H1 (cell line): ENCODE results near the gene PTH1R. TPM values are rescaled to one million over a fixed set of nuclear protein-coding genes. Genes with fewer than 3 reads are reported as not detected.

Experiments used
- CTCF ChIA-PET: fragments of 300-600 bp; sonication (Branson Sonifier 250); formaldehyde crosslinking; loops from one replicate; lab custom pipeline; 2021; ENCODE audit not compliant: partially characterized antibody; lab: Charles Lee
- POLR2A ChIA-PET: fragments of 300-600 bp; sonication (Branson Sonifier 250); formaldehyde crosslinking; loops from one replicate; lab custom pipeline; 2021; ENCODE audit warnings: inconsistent platforms; ENCODE audit not compliant: partially characterized antibody; lab: Charles Lee
- DNase-seq, 2 experiments: peaks; one replicate each; pipeline versions ENCODE4 v3.0.0 to v3.0.0-alpha.2; 2010 to 2022; ENCODE audit warnings: low spot score in 2 of 2, low read depth in 1 of 2, mixed read lengths in 1 of 2
- FAIRE-seq: peaks from 2 replicates; lab custom pipeline; 2011; peaks lifted over from hg19 to GRCh38; lab: Jason Lieb, UNC
- H2AFZ ChIP-seq: 2 replicates; pipeline ENCODE4 v1.8.1; 2012; ENCODE audit warnings: low read length, inconsistent platforms
- H2AK5ac ChIP-seq: 2 replicates; pipeline ENCODE4 v1.6.1; 2013; ENCODE audit warnings: low read depth, low read length
- H2BK120ac ChIP-seq: replicated peaks from 2 replicates; pipeline ENCODE3; 2013; ENCODE audit warnings: low read depth, low read length, inconsistent platforms
- H2BK12ac ChIP-seq: 2 replicates; pipeline ENCODE4 v1.6.1; 2013; ENCODE audit warnings: low read depth, low read length
- H2BK15ac ChIP-seq: 2 replicates; pipeline ENCODE4 v1.6.1; 2013; ENCODE audit warnings: low read length
- H2BK20ac ChIP-seq: 2 replicates; pipeline ENCODE4 v1.6.1; 2013; ENCODE audit warnings: low read length
- H2BK5ac ChIP-seq: 2 replicates; pipeline ENCODE4 v1.6.1; 2013; ENCODE audit warnings: low read depth, low read length
- H3K14ac ChIP-seq: 2 replicates; pipeline ENCODE4 v1.6.1; 2013; ENCODE audit warnings: inconsistent platforms; ENCODE audit not compliant: insufficient read length
- H3K18ac ChIP-seq: 2 replicates; pipeline ENCODE4 v1.6.1; 2013; ENCODE audit warnings: low read length; ENCODE audit errors: extremely low read depth
- H3K23ac ChIP-seq: 2 replicates; pipeline ENCODE4 v1.6.1; 2013; ENCODE audit warnings: inconsistent platforms; ENCODE audit not compliant: insufficient read length
- H3K23me2 ChIP-seq: 2 replicates; pipeline ENCODE4 v1.6.1; 2013; ENCODE audit warnings: low read depth, low read length
- H3K27ac ChIP-seq: 2 replicates; pipeline ENCODE4 v1.6.1; 2011; ENCODE audit warnings: low read depth, low read length, inconsistent platforms
- H3K27me3 ChIP-seq, 4 experiments: replicated peaks in 1 of 4; 1 replicate in 1 of 4; 2 replicates in 3 of 4; pipeline versions ENCODE4 v1.6.1 to v1.8.1; 2011 to 2013; ENCODE audit warnings: low read length in 3 of 4, mild to moderate bottlenecking in 3 of 4, inconsistent platforms in 2 of 4, mixed read lengths in 2 of 4, moderate library complexity in 1 of 4; ENCODE audit not compliant: control insufficient read depth in 3 of 4, insufficient read depth in 3 of 4; ENCODE audit errors: extremely low read depth in 1 of 4
- H3K36me3 ChIP-seq, 4 experiments: 2 replicates each; pipeline versions ENCODE4 v1.6.1 to v1.8.1; 2011 to 2013; ENCODE audit warnings: mild to moderate bottlenecking in 4 of 4, low read length in 3 of 4, moderate library complexity in 2 of 4, control low read depth in 1 of 4, inconsistent platforms in 1 of 4; ENCODE audit not compliant: insufficient read depth in 4 of 4, control insufficient read depth in 2 of 4
- H3K4ac ChIP-seq: replicated peaks from 2 replicates; pipeline ENCODE3; 2013; ENCODE audit warnings: low read length, low read depth, mixed read lengths, inconsistent platforms; ENCODE audit not compliant: insufficient read length
- H3K4me1 ChIP-seq, 4 experiments: replicated peaks in 1 of 4; 1 replicate in 1 of 4; 2 replicates in 3 of 4; pipeline versions ENCODE4 v1.6.1 to v1.8.1; 2011 to 2013; ENCODE audit warnings: low read length in 3 of 4, inconsistent platforms in 2 of 4, mixed read lengths in 1 of 4; ENCODE audit not compliant: insufficient read depth in 4 of 4, control insufficient read depth in 3 of 4
- H3K4me2 ChIP-seq, 2 experiments: 2 replicates each; pipeline versions ENCODE4 v1.6.1 to v1.8.1; 2011 to 2013; ENCODE audit warnings: low read depth in 2 of 2, low read length in 2 of 2, control low read depth in 1 of 2, inconsistent platforms in 1 of 2, mild to moderate bottlenecking in 1 of 2; ENCODE audit not compliant: insufficient read depth in 1 of 2
- H3K4me3 ChIP-seq, 4 experiments: fragments of 200-600, 300-600 bp in 1 of 4; sonication (generic), shearing (Covaris generic), sonication (Bioruptor Twin) in 1 of 4; 2 replicates each; pipeline versions ENCODE4 v1.5.1 to v1.8.1; 2011 to 2016; ENCODE audit warnings: low read length in 4 of 4, low read depth in 3 of 4, control low read depth in 2 of 4, inconsistent platforms in 2 of 4, mild to moderate bottlenecking in 2 of 4, mixed read lengths in 1 of 4, moderate library complexity in 1 of 4; ENCODE audit not compliant: insufficient read depth in 2 of 4; ENCODE audit errors: extremely low read depth in 1 of 4
- H3K56ac ChIP-seq: replicated peaks from 2 replicates; pipeline ENCODE3; 2013; ENCODE audit warnings: low read depth, mild to moderate bottlenecking, mixed read lengths, low read length, inconsistent platforms; ENCODE audit not compliant: insufficient read length
- H3K79me1 ChIP-seq: 2 replicates; pipeline ENCODE4 v1.6.1; 2013; ENCODE audit warnings: low read depth, low read length, control low read depth
- H3K79me2 ChIP-seq, 2 experiments: 2 replicates each; pipeline versions ENCODE4 v1.6.1 to v1.8.1; 2012 to 2013; ENCODE audit warnings: low read length in 2 of 2, mild to moderate bottlenecking in 2 of 2, inconsistent platforms in 1 of 2; ENCODE audit not compliant: insufficient read depth in 2 of 2, control insufficient read depth in 1 of 2
- H3K9ac ChIP-seq, 4 experiments: replicated peaks in 1 of 4; 1 replicate in 1 of 4; 2 replicates in 3 of 4; pipeline versions ENCODE4 v1.6.1 to v1.8.1; 2011 to 2013; ENCODE audit warnings: low read depth in 3 of 4, low read length in 3 of 4, control low read depth in 2 of 4, mild to moderate bottlenecking in 2 of 4, moderate library complexity in 2 of 4, inconsistent platforms in 1 of 4; ENCODE audit errors: extremely low read depth in 1 of 4
- H3K9me3 ChIP-seq, 2 experiments: 2 replicates each; pipeline versions ENCODE4 v1.6.1 to v1.8.1; 2012 to 2013; ENCODE audit warnings: mild to moderate bottlenecking in 2 of 2, moderate library complexity in 2 of 2, control low read depth in 1 of 2, inconsistent platforms in 1 of 2, low read depth in 1 of 2, low read length in 1 of 2, mixed read lengths in 1 of 2; ENCODE audit not compliant: insufficient read depth in 2 of 2
- H4K20me1 ChIP-seq, 2 experiments: replicated peaks in 1 of 2; 2 replicates each; pipeline versions ENCODE3 to v1.8.1; 2011 to 2013; ENCODE audit warnings: inconsistent platforms in 2 of 2, low read length in 2 of 2, mild to moderate bottlenecking in 1 of 2; ENCODE audit not compliant: insufficient read depth in 2 of 2, control insufficient read depth in 1 of 2
- H4K5ac ChIP-seq: 2 replicates; pipeline ENCODE4 v1.6.1; 2013; ENCODE audit warnings: low read length, low read depth, mixed read lengths, inconsistent platforms; ENCODE audit not compliant: insufficient read length
- H4K8ac ChIP-seq: 2 replicates; pipeline ENCODE4 v1.8.0; 2013; ENCODE audit warnings: mild to moderate bottlenecking, moderate library complexity, low read length, inconsistent platforms; ENCODE audit not compliant: insufficient read depth; ENCODE audit errors: extremely low read depth
- H4K91ac ChIP-seq: replicated peaks from 2 replicates; pipeline ENCODE3; 2013; ENCODE audit warnings: low read length, mixed read lengths, inconsistent platforms; ENCODE audit not compliant: insufficient read length
- CEBPB ChIP-seq: IDR thresholded peaks from 2 replicates; pipeline ENCODE4 v1.6.1; 2012; ENCODE audit warnings: low read depth, low read length
- EZH2 ChIP-seq: fragments of 200-600 bp; sonication (generic); IDR thresholded peaks from 2 replicates; pipeline ENCODE4 v1.7.1; 2012; ENCODE audit warnings: low read depth, mild to moderate bottlenecking, moderate library complexity, low read length, inconsistent platforms; ENCODE audit not compliant: severe bottlenecking
- SP1 ChIP-seq: IDR thresholded peaks from 2 replicates; pipeline ENCODE4 v1.6.1; 2011; ENCODE audit warnings: low read depth, low read length
- SUZ12 ChIP-seq: fragments of 200-600 bp; sonication (generic); IDR thresholded peaks from 2 replicates; pipeline ENCODE4 v1.6.1; 2012; ENCODE audit warnings: mild to moderate bottlenecking, inconsistent platforms, low read length, moderate library complexity, mixed read lengths
- WGBS, 2 experiments: shearing (Covaris generic) in 1 of 2; methylation state at CpG; one replicate each; pipeline versions ENCODE4 v1.1.6 to v1.1.7; 2013 to 2015; ENCODE audit warnings: low lambda C conversion rate in 2 of 2, mixed read lengths in 2 of 2, inconsistent platforms in 1 of 2, low coverage in 1 of 2, missing lambda C conversion rate in 1 of 2; ENCODE audit not compliant: insufficient replicate concordance in 2 of 2, insufficient coverage in 1 of 2, insufficient read length in 1 of 2; ENCODE audit errors: extremely low coverage in 1 of 2, missing lambda C conversion rate in 1 of 2; 5-methylcytosine and 5-hydroxymethylcytosine counted together
- polyA plus RNA-seq, 7 experiments: library from polyadenylated mRNA; depleted of rRNA in 3 of 7; stranded (reverse) in 5 of 7; unstranded in 2 of 7; fragments of >200 nt in 5 of 7; fragments of 200-250 nt in 2 of 7; gene quantifications; 1 replicate in 5 of 7; 2 replicates in 1 of 7; 4 replicates in 1 of 7; pipeline versions ENCODE4 v1.2.1 to v1.2.3, GENCODE V29; 2011 to 2013; ENCODE audit warnings: missing spikeins in 2 of 7, mixed read lengths in 2 of 7
- total RNA-seq: library from RNA; stranded (reverse); fragmentation: NEBNext Ultra II Directional; extraction: Animal tissue kit (Norgen Biotek cat#: 25700); gene quantifications from 2 replicates; pipeline ENCODE4 v1.2.1, GENCODE V29; 2021

The PTH1R gene
- total and polyA plus RNA-seq, 2 of the 8 experiments (the other 6 are each of a cell fraction or from before 2014, with no cell fraction given), result 0.57 to 1.5 TPM

GRCh38 chr3:46883830-46884185 lies 6.3 kb downstream of the PTH1R start:
- peaks cover 0 to 14% (median 11%) of the 10 kb centered on the region in 4 experiments; a peak in 6 of 7 replicates for H3K4me1 ChIP-seq
- H3K79me2 ChIP-seq, result no peaks in the 10 kb centered on the region
- peak overlapping the region; percentile 74 to 78 for H3K4me2 ChIP-seq
- no peak overlapping the region; the same call in 1 of the 2 replicates for H4K8ac ChIP-seq
- peaks cover 7 to 17% of the 10 kb centered on the region in 2 experiments for H4K20me1 ChIP-seq
- no peaks in the 10 kb centered on the region for H3K9me3 ChIP-seq
- H3K9ac ChIP-seq, result no peak overlapping the region
- H3K23ac ChIP-seq, result no peak overlapping the region
- H4K91ac ChIP-seq, result no peak overlapping the region
- peaks cover 53 to 80% (median 74%) of the 10 kb centered on the region in 4 experiments for H3K27me3 ChIP-seq
- no peak overlapping the region for H2BK15ac ChIP-seq
- no peak overlapping the region; the same call in 1 of the 2 replicates for H3K18ac ChIP-seq
- peak overlapping the region; percentile 18 to 58 (median 29); a peak in 5 of 8 replicates for H3K4me3 ChIP-seq
- no peak overlapping the region for H4K5ac ChIP-seq
- no peak overlapping the region for H2BK5ac ChIP-seq
- H2AFZ ChIP-seq, result no peak overlapping the region
- TF ChIP-seq SUZ12 (peak; percentile 77; the same call in 1 of the 2 replicates), EZH2 (peak; percentile 64), CEBPB (no peak), SP1 (no peak)
- H2BK12ac ChIP-seq, result 0 out of 2 replicates have a peak overlapping the region, but pooled peaks have one; percentile 27
- H3K14ac ChIP-seq, result no peak overlapping the region
- no peak overlapping the region for H2AK5ac ChIP-seq
- FAIRE-seq, result no peak
- no peak overlapping the region for H3K4ac ChIP-seq
- H3K79me1 ChIP-seq, result no peaks in the 10 kb centered on the region
- H3K27ac ChIP-seq, result no peak overlapping the region
- ChIA-PET POLR2A (no interaction called here), CTCF (interaction anchor here (0.7 to 13.1 kb wide), 6 partner anchors 9 to 395 kb away, joined by 3 to 88 read pairs (median 6); no protein-coding TSS in a partner anchor)
- no peak overlapping the region for H2BK20ac ChIP-seq
- no peak overlapping the region for H3K56ac ChIP-seq
- 19% methylated on average over 4 of the region's 4 CpGs; no CpG with 5 or more reads in 1 of the 2 experiments for WGBS, 2 experiments
- no peak for DNase-seq
- no peak overlapping the region for H2BK120ac ChIP-seq
- no peaks in the 10 kb centered on the region for H3K36me3 ChIP-seq
- peaks cover 11% of the 10 kb centered on the region; the same call in 1 of the 2 replicates for H3K23me2 ChIP-seq
